HAP-1 (cell line): Measurements from ENCODE around the gene PTPRD.

Source experiments
- DNase-seq, 2 experiments: peaks; one replicate each; pipeline ENCODE4 v3.0.0-alpha.2; 2016 to 2020; ENCODE audit warnings: low spot score in 2 of 2
- H3K27me3 ChIP-seq: fragments of 250-450 bp; sonication (Bioruptor Pico); 2 replicates; pipeline ENCODE4 v1.5.1; 2020; ENCODE audit warnings: low read depth, mild to moderate bottlenecking, moderate library complexity
- H3K36me3 ChIP-seq: fragments of 250-450 bp; sonication (Bioruptor Pico); replicated peaks from 2 replicates; pipeline ENCODE4 v1.5.1; 2020; ENCODE audit warnings: mild to moderate bottlenecking
- H3K4me1 ChIP-seq: fragments of 250-450 bp; sonication (Bioruptor Pico); 2 replicates; pipeline ENCODE4 v1.5.1; 2020; ENCODE audit warnings: mild to moderate bottlenecking
- H3K4me3 ChIP-seq: fragments of 250-450 bp; sonication (Bioruptor Pico); 2 replicates; pipeline ENCODE4 v1.5.1; 2020; ENCODE audit warnings: mild to moderate bottlenecking, moderate library complexity
- H3K9me3 ChIP-seq: fragments of 250-450 bp; sonication (Bioruptor Pico); 2 replicates; pipeline ENCODE4 v1.5.1; 2020; ENCODE audit warnings: mild to moderate bottlenecking, moderate library complexity
- in situ Hi-C: fragments of 300-500 bp; cut with MboI; formaldehyde crosslinking; loops from 3 replicates; pipeline ENCODE4 v1.14.3; 2020; ENCODE audit warnings: low sequenced_read_pairs, inconsistent platforms, mixed read lengths

PTPRD gene

GRCh38 chr9:9556865-9557803, 1055.7 kb downstream of the PTPRD start:
- Histone ChIP-seq H3K9me3 (no peaks in the 10 kb centered on the region), H3K4me3 (no peak overlapping the region), H3K27me3 (no peaks in the 10 kb centered on the region), H3K36me3 (no peaks in the 10 kb centered on the region), H3K4me1 (peaks cover 31% of the 10 kb centered on the region)
- peak; percentile 49 to 84 for DNase-seq
- in situ Hi-C loops = no loop called here

GRCh38 chr9:9552665-9553064, 1060.1 kb downstream of the PTPRD start:
- H3K27me3 ChIP-seq = no peaks in the 10 kb centered on the region
- DNase-seq = no peak
- no peaks in the 10 kb centered on the region for H3K36me3 ChIP-seq
- peaks cover 24% of the 10 kb centered on the region for H3K4me1 ChIP-seq
- H3K4me3 ChIP-seq = no peak overlapping the region
- in situ Hi-C loops = no loop called here
- H3K9me3 ChIP-seq = no peaks in the 10 kb centered on the region

GRCh38 chr9:9538766-9539165, 1074.0 kb downstream of the PTPRD start:
- Histone ChIP-seq H3K9me3 (no peaks in the 10 kb centered on the region), H3K4me3 (no peak overlapping the region), H3K27me3 (no peaks in the 10 kb centered on the region), H3K4me1 (no peaks in the 10 kb centered on the region), H3K36me3 (no peaks in the 10 kb centered on the region)
- no peak for DNase-seq
- in situ Hi-C loops = no loop called here

GRCh38 chr9:9538356-9538755, 1074.4 kb downstream of the PTPRD start:
- no peaks in the 10 kb centered on the region for H3K36me3 ChIP-seq
- in situ Hi-C loops = no loop called here
- no peaks in the 10 kb centered on the region for H3K4me1 ChIP-seq
- no peak overlapping the region for H3K4me3 ChIP-seq
- no peak for DNase-seq
- no peaks in the 10 kb centered on the region for H3K27me3 ChIP-seq
- no peaks in the 10 kb centered on the region for H3K9me3 ChIP-seq

- H3K27me3 ChIP-seq = no peaks in the 10 kb centered on the region
- no peaks in the 10 kb centered on the region for H3K4me1 ChIP-seq
- H3K9me3 ChIP-seq = no peaks in the 10 kb centered on the region
- in situ Hi-C loops = no loop called here
- H3K4me3 ChIP-seq = no peak overlapping the region
- DNase-seq = no peak
- no peaks in the 10 kb centered on the region for H3K36me3 ChIP-seq
Measured at GRCh38 chr9:9536523-9536922, 1076.3 kb downstream of the PTPRD start.

GRCh38 chr9:9523476-9524139, 1089.2 kb downstream of the PTPRD start:
- in situ Hi-C loops = no loop called here
- Histone ChIP-seq H3K4me1 (peaks cover 24% of the 10 kb centered on the region), H3K36me3 (no peaks in the 10 kb centered on the region), H3K9me3 (no peaks in the 10 kb centered on the region), H3K4me3 (no peak overlapping the region), H3K27me3 (no peaks in the 10 kb centered on the region)
- no peak for DNase-seq

- peak in 1 of 2 experiments; percentile 95 for DNase-seq
- H3K4me1 ChIP-seq = peaks cover 24% of the 10 kb centered on the region
- no peaks in the 10 kb centered on the region for H3K36me3 ChIP-seq
- H3K9me3 ChIP-seq = no peaks in the 10 kb centered on the region
- in situ Hi-C loops = no loop called here
- no peak overlapping the region for H3K4me3 ChIP-seq
- no peaks in the 10 kb centered on the region for H3K27me3 ChIP-seq
Measured at GRCh38 chr9:9522406-9522805, 1090.4 kb downstream of the PTPRD start.

- in situ Hi-C loops = no loop called here
- H3K4me1 ChIP-seq = peaks cover 24% of the 10 kb centered on the region
- no peaks in the 10 kb centered on the region for H3K9me3 ChIP-seq
- no peaks in the 10 kb centered on the region for H3K36me3 ChIP-seq
- H3K27me3 ChIP-seq = no peaks in the 10 kb centered on the region
- no peak overlapping the region for H3K4me3 ChIP-seq
- DNase-seq = no peak
Measured at GRCh38 chr9:9521033-9521779, 1091.6 kb downstream of the PTPRD start.

GRCh38 chr9:9504869-9505268, 1107.9 kb downstream of the PTPRD start:
- no peak for DNase-seq

GRCh38 chr9:9499546-9499945, 1113.3 kb downstream of the PTPRD start:
- no peaks in the 10 kb centered on the region for H3K9me3 ChIP-seq
- DNase-seq = no peak
- H3K4me1 ChIP-seq = no peaks in the 10 kb centered on the region
- no peak overlapping the region for H3K4me3 ChIP-seq
- no peaks in the 10 kb centered on the region for H3K27me3 ChIP-seq
- no peaks in the 10 kb centered on the region for H3K36me3 ChIP-seq
- in situ Hi-C loops = no loop called here

More at GRCh38 chr9:9504869-9505268, 1107.9 kb downstream of the PTPRD start:
- H3K36me3 ChIP-seq = no peaks in the 10 kb centered on the region
- in situ Hi-C loops = no loop called here
- no peaks in the 10 kb centered on the region; the same call in 1 of the 2 replicates for H3K4me1 ChIP-seq
- H3K9me3 ChIP-seq = 0 out of 2 replicates have a peak, but pooled peaks cover 2% of the 10 kb centered on the region
- H3K4me3 ChIP-seq = no peak overlapping the region
- no peaks in the 10 kb centered on the region for H3K27me3 ChIP-seq

- Histone ChIP-seq H3K27me3 (no peaks in the 10 kb centered on the region), H3K4me1 (no peaks in the 10 kb centered on the region), H3K36me3 (no peaks in the 10 kb centered on the region), H3K9me3 (no peaks in the 10 kb centered on the region), H3K4me3 (no peak overlapping the region)
- in situ Hi-C loops = no loop called here
- no peak for DNase-seq
Measured at GRCh38 chr9:9498846-9499245, 1114.0 kb downstream of the PTPRD start.

- Histone ChIP-seq H3K27me3 (no peaks in the 10 kb centered on the region), H3K4me1 (no peaks in the 10 kb centered on the region), H3K36me3 (no peaks in the 10 kb centered on the region), H3K9me3 (no peaks in the 10 kb centered on the region), H3K4me3 (no peak overlapping the region)
- no peak for DNase-seq
- in situ Hi-C loops = no loop called here
Measured at GRCh38 chr9:9498128-9498527, 1114.7 kb downstream of the PTPRD start.

- H3K36me3 ChIP-seq = no peaks in the 10 kb centered on the region
- in situ Hi-C loops = no loop called here
Measured at GRCh38 chr9:9494336-9494735, 1118.5 kb downstream of the PTPRD start.

More at GRCh38 chr9:9494336-9494735, 1118.5 kb downstream of the PTPRD start:
- H3K4me3 ChIP-seq = no peak overlapping the region
- no peaks in the 10 kb centered on the region for H3K27me3 ChIP-seq
- H3K4me1 ChIP-seq = no peaks in the 10 kb centered on the region; the same call in 1 of the 2 replicates
- no peak for DNase-seq
- no peaks in the 10 kb centered on the region for H3K9me3 ChIP-seq
